Astrocyte of the hippocampus (primary cell): ENCODE results near the gene C9orf153.
A peak's percentile ranks its signal among the peaks of the same experiment; 100 is the strongest.
"Not testable (repeated sequence)": the region's sequence is repeated elsewhere in the genome, so short reads cannot be mapped to it uniquely, and the experiment has no call there.

ENCODE experiments used
- DNase-seq: peaks from one replicate; pipeline ENCODE4 v3.0.0; 2011; ENCODE audit warnings: low read depth, low spot score

Gene C9orf153

DNA sequence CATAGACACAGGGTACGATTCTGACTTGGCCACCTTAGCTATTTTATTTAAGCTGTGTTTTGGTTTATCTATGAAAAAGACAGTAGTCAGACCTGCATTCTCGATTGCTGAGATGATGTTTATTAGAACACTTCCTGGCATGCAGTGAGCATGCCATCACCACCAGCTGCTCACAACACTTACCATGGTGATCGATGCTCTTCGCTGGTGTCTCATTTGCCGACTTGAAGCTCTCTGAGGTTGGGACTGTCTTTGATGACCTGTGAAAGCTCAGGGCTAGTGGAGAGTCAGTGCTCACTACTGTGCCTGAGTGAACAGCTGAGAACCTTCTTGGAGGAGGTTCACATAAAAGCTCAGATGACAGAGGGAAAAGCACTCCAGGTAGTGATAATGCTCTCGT, 4.4 kb upstream of the C9orf153 start:
- no peak for DNase-seq

DNA sequence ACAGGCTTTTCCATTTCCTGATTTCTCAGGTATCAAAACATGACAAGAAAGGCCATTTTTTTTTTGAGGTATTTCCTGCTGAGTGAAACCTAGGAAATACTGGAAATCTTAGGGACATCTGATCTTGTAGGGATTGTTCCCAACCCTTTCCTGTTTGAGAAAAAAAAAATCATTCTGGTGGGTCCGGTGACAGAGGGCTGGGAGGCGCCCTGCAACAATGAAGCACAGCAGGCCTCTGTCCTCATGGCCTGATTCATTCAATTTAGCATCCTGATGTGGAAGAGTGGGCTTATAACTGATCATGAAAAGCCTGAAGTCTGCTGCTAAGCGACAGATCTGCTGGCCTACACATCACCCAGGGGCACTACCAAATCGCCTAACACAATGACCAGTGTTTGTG, 3.0 kb upstream of the C9orf153 start:
- DNase-seq = no peak

DNA sequence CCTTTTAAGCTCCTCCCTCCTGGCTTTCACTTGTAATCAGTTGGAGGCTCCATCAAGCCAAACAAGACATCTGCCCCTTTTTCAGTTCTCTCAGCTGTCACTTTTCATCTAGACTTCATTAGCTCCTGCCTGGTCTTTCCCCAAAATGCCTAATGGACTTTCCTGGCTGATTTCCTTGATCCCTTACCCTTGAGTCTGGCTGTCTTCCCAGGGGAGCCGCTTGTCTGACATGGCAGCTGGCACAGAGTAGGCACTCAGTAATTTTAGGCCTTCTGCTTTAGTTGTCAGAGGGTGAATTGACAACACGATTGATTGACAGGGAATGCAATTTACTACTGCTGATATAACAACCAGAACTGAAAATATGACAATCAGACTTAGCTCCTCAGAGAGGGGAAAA, 2.1 kb downstream of the C9orf153 start:
- no peak for DNase-seq

DNA sequence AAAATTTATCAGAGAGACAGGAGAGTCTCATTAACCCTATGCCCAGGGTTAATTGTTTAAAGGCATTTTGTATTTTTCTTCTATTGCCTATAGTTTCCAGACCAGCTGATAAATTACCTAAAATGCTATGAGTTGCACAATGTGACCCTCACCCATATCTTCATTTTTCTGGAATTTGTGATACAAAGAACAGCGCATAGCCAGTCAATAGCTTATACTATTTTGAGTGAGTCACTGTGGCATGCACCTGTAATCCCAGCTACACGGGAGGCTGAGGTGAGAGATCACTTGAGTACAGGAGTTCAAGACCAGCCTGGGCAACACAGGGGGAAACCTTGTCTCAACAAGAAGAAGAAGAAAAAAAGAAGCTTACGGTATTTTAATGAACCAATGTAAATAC, 2.8 kb downstream of the C9orf153 start:
- no peak for DNase-seq

DNA sequence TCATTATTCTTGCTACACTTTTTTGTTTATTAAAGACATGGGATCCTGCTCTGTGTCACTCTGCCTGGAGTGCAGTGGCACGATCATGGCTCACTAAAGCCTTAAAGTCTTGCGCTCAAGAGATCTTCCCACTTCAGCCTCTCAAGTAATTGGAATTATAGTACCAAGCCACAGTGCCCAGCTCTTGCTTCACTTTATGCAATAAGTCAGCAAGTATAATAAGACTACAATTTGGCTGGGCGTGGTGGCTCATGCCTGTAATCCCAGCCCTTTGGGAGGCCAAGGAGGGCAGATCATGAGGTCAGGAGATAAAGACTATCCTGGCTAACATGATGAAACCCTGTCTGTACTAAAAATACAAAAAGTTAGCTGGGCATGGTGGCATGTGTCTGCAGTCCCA, 5.9 kb downstream of the C9orf153 start:
- no peak for DNase-seq

DNA sequence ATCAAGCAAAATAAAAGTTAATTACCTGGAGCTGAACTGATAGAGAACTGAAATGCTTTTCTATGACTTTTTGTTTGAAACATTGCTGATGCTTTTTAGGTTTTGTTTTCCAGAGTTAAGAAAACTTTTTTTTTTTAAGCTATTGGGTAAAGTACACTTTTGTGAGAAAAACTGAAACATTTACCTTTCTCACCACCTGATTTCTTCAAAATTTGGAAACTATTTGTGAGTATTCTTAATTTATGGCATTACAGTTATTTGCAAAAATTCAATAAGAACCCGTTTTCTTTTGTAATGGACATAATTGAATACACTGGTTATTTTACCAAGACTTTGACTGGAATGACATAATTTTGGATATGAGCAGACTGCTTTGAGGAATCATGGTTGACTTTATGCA, 6.6 kb downstream of the C9orf153 start:
- DNase-seq = no peak

DNA sequence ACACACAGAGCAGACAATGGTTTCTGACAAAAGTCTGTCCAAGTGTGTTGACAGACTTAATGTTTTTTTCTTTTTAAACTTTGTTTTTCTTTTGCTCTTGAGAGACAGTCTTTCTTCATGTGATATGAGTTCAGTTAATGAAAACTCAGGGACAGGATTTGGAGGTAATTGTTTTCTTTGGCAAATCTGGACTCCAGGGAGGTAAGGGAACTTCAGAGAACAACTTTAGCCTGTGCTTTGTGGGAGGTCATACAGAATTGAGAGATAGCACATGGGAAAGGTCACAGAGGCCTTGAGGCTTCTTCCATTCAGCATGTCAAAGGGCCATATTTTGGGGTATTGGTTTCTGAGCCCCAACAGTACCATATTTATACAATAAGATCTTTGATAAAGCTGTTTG, 9.3 kb downstream of the C9orf153 start:
- DNase-seq = no peak

DNA sequence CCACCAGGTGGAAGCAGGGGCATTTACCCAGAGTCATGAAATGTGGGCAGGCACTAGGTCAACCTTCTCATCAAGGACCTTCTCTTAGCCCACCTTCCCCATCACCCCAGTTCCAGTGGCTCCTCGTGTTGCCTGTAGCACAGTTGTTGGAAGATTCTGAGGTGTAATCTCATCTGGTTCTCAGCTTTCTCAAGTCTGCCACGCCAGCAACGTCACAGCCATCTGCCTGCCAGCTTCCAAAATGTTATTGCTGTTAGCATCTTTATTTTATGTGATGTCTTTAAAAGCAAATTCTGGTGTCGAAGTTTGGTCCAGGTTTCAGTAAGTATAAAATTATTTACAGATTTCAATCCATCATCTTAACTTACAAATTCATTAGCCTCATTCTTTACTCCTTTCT, 10.7 kb downstream of the C9orf153 start:
- no peak for DNase-seq

DNA sequence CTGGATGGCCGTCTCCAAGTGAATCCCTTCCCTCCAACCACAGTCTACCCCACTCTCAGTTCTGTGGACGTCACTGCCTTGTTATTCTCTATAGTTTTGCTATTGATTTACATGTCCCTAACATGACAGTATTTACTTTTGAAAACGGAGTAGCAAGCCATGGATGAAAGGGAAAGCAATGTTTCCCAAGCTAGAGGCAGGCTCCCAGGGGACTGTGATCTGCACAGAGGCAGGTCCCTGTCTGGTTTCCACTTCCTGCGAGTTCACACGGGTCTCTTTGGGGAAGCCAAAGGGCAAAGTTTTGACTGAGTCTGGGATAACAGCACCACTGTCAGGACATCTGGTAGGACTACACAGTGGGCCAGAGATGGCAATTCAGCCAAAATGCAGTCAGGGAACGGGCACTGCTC, 12.7 kb downstream of the C9orf153 start:
- no peak for DNase-seq

DNA sequence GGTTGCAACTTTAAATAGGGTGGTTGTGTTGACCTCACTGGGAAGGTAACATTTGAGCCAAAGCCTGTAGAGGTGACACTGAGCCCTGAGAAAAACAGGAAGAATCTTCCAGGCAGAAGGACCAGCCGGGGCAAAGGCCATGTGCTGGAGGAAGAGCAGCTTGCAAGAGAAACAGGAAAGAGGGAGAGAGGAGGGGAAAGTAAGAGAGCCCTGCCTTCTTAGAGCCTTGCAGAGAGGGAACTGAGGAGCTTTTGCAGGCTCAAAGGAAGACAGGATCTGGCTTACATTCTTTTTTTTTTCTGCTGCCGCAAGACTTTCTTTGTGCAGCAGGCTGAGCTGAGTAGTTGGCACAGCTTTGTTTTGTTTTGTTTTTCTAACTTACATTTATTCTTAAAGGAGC, 17.4 kb downstream of the C9orf153 start:
- DNase-seq = peak; percentile 26

DNA sequence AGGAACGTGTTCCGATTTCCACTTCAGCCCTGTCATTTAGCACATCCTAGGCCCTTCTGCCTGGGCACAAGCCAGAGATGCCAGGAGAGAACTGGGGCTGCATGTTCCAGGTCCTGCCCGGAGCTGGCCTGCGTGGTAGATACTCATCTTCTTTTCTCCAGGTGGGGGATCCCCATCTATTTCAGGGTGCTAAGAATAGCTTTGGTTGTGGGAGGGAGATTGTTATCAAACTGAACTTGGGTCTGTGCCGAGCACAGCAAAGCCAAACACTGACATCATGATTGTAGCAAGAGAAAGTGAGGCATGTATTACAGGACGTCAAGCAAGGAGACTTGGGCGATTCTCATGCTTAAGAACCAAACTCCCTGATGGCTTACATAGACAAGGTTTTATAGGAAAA, 18.2 kb downstream of the C9orf153 start:
- no peak for DNase-seq

DNA sequence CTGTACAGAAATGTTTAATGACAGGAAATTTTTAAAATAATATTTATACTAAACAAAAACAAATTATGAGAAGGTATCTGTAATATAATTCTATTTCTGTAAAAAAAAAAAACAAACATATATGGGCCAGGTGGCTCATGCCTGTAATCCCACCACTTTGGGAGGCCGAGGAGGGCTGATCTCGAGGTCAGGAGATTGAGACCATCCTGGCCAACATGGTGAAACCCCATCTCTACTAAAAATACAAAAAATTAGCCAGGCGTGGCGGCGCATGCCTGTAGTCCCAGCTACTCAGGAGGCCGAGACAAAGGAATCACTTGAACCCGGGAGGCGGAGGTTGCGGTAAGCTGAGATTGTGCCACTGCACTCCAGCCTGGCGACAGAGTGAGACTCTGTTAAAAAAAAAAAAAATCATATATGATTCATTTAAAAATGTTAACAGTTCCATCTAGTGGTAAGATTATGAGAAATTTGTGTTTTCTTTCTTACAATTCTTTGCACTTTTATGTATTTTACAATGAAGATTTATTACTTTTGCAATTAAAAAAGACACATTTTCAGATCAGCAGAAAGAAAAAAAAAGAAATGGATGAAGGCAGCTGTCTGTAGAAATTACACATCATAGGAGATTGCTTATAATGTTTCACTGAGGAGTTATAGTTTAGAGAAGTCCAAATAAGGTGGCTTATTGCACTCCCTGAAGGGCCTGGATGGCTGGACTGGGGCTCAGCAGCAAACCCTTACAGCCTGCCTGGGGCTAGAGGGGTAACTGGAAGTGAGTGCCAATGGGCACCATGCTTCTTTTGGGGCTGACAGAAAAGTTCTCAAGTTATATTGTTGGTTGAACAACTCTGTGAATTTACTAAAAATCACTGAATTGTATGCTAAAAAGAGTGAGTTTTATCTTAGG, 20.3 kb downstream of the C9orf153 start:
- DNase-seq = no peak

DNA sequence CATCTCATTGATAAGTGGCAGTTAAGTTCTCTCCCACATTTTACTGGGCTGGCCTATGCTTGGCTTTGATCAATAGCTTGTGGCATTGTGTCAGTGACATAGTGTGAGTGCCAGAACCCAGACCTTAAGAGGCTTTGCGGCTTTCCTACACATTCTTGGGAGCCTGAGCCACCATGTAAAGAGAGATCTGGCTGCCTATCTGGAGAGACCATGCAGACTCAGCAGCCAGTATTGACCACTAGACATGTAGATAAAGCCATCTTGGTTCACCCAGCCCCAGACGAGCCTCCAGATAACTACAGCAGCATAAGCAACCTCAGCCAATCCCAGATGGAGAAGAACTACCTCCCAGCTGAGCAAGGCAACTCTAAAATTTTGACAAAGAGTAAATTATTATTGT, 28.6 kb downstream of the C9orf153 start:
- no peak for DNase-seq

DNA sequence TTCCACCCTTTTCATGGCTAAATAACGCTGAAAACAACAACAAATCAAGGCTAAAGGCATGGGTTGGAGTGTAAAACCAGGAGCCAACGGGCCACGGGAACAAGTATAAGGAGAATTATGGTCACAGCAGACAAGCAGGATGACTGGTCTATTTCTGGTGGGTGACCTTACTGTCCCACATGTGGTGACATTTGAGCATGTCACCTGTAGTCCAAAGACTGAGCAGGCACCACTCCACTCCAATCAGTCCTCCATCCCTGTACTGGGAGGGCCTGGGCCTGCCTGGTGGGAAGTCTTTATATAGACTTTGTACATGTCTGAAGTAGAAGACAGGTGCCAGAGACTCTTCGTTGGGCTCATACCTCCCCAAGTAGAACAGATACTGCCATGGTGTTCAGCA, 36.8 kb downstream of the C9orf153 start:
- no peak for DNase-seq

DNA sequence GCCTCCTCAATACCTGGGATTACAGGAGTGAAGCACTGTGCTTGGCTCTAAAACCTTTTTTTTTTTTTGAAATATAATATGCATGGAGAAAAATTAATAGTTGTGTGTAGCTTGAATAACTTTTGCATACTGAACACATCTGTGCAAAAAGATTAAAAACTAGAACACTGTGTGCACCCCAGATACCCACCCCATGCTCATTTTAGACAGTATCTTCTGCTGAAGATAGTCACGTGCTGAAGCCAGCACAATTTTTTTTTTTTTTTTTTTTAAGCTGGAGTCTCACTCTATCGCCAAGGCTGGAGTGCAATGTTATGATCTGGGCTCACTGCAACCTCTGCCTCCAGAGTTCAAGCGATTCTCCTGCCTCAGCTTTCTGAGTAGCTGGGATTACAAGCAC, 39.9 kb downstream of the C9orf153 start:
- DNase-seq = no peak

DNA sequence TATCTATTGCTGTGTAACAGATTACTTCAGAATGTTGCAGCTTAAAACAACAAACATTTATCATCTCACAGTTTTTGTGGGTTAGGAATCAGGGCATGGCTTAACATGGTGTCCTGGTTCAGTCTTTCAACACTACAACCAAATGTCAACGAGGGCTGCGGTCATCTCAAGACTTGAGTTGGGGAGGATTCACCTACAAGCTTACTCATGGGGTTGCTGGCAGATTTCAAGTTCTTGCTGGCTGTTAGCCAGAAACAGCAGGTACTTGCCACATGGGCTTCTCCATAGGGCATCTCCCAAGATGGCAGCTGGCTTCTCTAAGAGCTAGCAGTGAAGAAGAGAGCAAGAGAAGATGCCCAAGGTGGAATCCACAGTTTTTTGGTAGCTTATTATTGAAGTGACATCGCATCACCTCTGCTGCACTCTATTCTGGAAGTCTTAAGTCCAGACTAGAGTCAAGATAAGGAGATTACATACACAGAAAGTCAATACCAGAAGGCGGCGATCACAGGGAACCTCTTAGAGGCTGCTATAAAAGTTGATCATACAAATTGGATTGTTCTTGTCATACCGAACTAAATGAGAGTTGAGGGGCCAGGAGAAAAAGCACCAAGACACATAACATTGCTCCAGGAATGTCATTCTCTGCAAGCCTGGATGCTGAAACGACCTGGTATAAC, 42.2 kb downstream of the C9orf153 start:
- no peak for DNase-seq

DNA sequence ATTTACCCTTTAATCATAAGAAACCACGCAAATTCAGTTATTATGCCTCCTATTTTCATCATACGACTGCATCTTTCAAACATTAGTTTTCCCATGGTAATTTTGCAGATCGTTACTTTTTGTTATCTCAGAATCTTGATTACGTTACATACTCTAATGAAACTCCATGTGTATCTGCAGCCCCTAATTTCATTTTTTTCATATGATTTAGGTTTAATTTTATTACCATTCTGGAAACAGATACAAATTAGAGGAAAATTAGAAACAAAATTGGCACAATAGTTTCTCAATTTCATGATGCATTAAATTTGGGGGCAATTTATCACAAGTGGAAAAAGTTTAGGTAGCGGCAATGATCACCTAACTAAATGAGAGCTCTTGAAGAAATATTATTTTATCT, 52.3 kb downstream of the C9orf153 start:
- no peak for DNase-seq

DNA sequence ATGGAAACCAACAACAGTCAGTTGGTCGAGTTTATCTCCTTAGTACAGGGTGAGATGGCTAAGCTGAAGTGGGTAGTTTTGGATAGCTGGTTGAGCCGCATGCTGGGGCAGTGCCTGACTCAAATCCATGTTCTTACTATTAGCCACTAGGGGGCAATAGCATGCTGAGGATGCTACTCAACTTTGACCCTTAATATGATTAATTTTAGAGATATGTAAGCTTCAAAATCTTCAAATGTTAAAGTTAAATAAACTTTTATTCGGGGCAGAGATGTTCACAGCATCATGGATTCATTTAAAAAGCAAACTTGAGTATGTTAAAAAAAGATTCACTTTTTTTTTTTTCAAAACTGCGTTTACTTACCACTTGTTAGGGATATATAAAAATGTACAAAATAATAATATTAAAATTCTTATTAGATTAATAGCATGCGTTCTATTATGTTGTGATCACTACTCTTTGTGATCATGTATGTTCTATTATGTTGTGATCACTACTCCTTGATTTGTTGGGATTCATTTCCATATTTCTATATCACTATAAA, 57.0 kb downstream of the C9orf153 start:
- DNase-seq = peak; percentile 52

DNA sequence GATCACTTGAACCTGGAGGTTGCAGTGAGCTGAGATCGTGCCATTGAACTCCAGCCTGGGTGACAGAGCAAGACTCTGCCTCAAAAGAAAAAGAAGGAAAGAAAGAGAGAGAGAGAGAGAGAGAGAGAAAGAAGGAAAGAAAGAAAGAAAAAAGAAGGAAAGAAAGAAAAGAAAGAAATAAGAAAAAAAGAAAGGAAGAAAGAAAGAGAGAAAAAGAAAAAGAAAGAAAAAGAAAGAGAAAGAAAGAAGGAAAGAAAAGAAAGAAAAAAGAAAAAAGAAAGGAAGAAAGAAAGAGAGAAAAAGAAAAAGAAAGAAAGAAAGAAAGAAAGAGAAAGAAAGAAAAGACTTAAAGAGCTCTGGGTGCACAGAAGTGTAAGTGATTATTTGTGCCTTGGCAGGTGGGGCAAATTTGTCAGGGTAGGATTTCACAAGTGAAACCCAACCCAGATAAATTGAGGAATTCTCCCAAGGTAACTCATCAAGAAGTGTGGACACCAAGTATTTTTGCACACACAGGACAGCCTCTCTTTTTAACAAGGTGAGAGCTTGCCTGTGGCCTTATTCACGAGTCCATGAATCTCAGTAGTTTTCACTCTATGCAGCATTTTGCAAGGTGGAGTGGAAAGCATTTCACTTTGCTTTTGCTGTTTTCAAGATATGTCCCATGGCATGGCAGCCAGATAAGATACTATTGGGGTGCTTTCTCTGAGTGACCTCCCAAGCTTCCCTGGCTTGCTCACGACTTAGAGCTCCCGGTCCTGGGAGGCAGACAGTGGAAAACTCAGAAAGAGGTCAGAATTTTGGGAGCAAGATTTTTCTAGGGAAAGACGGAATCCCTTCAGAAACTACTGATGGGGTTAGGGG, 57.8 kb downstream of the C9orf153 start:
- DNase-seq = no peak

DNA sequence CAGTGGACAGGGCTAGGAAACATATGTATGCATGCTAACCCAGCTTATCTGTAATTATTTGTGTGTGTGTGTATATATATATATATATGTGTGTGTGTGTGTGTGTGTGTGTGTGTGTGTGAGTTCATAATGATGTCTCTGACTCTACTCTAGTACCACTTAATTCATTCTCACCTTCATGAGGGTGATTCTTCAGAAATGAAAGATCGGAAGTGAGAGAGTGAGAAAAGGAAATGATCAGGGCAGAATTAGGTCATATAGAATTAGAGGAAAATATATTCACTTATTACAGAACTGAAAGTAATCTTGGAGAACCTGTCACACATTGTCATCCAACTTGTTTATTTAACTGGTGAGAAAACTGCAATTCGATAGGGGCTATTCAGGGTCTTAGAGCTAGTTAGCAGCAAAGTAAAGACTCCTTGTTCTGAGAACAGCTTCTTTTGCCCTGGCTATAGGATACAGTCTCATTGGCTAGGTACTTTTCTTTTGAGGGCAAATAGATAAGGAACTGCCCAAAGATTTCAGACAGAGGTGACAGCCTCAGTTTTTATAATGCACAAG, 58.8 kb downstream of the C9orf153 start:
- no peak for DNase-seq

DNA sequence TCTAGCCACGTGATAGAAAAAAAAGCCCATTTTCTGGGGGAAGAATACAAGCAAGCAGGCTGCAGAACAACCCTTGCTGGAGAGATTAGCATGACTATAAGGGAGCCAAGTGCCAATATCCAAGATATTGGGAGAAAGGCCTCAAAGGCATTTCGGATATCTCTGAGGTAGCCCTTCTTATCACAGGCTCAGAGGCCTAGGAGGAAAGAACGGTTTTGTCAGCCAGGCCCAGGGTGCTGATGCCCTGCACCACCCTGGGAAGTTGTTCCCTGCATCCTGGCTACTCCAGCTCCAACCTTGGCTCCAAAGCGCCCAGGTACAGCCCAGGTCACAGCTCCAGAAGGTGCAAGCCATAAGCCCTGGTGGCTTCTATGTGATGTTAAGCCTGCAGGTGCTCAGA, 66.4 kb downstream of the C9orf153 start:
- DNase-seq = no peak

DNA sequence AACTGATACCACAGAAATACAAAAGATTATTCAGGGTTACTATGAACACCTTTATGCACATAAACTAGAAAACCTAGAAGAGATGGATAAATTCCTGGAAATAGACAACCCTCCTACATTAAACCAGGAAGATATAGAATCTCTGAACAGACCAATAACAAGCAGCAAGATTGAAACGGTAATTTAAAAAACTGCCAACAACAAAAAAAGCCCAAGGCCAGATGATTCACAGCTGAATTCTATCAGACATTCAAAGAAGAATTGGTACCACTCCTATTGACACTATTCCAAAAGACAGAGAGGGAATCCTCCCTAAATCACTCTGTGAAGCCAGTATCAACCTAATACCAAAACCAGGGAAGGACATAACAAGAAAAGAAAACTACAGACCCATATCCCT, 68.8 kb downstream of the C9orf153 start:
- not testable (repeated sequence) for DNase-seq
